HG03460 (cell line): ENCODE measurements around the gene PPP2R5D.
A peak's percentile ranks its signal among the peaks of the same experiment; 100 is the strongest.

Experiments used
- ATAC-seq: cut with Tn5 transposase; IDR thresholded peaks from one replicate; pipeline ENCODE4 v1.9.1; 2021; ENCODE audit not compliant: unreplicated experiment

The PPP2R5D gene

DNA sequence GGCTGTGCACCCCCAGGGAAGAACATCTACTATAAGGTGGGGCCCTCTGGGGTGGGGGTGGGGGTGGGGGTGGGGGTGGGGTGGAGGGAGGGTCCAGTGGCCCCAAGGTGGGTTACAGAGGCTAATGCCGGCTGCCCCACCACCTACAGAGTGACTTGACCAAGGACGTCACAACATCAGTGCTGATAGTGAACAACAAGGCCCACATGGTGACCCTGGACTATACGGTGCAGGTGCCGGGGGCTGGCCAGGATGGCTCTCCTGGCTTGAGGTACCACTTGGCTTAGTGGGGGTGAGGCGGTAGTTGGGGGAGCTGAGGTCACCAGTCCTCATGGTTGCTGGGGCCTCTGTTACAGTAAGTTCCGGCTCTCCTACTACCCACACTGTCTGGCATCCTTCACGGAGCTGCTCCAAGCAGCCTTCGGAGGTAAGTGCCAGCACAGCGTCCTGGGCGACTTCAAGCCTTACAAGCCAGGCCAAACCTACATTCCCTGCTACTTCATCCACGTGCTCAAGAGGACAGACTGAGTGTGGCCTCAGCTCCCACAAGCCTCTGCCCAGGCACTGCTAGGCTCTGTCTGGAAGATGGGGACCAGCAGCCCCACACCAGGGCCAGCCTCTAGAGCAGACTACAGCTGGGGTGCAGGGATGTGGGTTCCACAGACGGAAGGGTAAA, 21.1 kb upstream of the PPP2R5D start:
- no peak for ATAC-seq

- no peak for ATAC-seq
These were observed 20.3 kb upstream of the PPP2R5D start for GRCh38 chr6:42963855-42964605.

- no peak for ATAC-seq
These were observed 17.8 kb upstream of the PPP2R5D start for GRCh38 chr6:42966571-42966970.

GRCh38 chr6:42967228-42967627, 17.1 kb upstream of the PPP2R5D start:
- no peak for ATAC-seq

GRCh38 chr6:42968126-42968701, 16.2 kb upstream of the PPP2R5D start:
- no peak for ATAC-seq

- no peak for ATAC-seq
These were observed 15.6 kb upstream of the PPP2R5D start for GRCh38 chr6:42968783-42969182.

GRCh38 chr6:42969431-42969830, 14.9 kb upstream of the PPP2R5D start:
- ATAC-seq: no peak

DNA sequence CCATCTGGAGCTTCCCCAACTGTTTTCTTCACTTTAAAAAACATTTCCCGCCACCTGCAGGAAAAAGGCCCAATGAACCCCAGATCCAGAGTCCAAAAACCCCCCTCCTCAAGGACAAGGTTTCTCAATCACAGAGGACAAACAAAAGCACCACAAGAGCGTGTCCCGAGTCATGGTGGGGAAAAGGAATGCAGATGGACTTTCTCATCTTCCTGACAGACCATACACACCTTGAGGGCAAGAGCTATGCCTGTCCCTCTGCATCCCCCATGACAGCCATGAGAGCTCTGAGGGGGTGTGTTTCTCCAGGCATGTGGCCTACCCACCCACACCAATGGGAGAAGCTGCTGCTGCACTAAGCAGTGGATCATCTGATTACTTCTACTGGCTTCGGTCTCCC, 14.4 kb upstream of the PPP2R5D start:
- ATAC-seq: no peak

GRCh38 chr6:42970871-42971612, 13.3 kb upstream of the PPP2R5D start:
- no peak for ATAC-seq

GRCh38 chr6:42971746-42972327, 12.5 kb upstream of the PPP2R5D start:
- ATAC-seq: no peak

DNA sequence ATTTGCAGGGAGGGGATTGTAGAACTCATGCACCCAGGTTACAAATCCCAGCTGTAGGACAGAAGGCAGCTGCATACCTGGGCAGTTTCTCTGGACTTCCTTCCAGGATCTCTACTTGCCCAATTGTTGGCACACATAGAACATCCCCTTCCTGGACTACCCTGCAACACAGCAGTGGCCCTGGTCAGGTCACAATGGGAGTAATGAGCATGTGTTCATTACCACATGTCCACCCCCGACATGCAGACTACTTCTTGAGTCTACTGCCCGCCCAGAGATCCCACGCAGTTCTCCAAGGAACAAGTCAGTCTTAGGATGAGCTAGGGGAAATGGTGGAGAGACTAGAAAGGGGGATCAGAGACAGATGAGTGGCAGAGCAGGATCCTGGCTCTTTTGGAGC, 10.4 kb upstream of the PPP2R5D start:
- no peak for ATAC-seq

DNA sequence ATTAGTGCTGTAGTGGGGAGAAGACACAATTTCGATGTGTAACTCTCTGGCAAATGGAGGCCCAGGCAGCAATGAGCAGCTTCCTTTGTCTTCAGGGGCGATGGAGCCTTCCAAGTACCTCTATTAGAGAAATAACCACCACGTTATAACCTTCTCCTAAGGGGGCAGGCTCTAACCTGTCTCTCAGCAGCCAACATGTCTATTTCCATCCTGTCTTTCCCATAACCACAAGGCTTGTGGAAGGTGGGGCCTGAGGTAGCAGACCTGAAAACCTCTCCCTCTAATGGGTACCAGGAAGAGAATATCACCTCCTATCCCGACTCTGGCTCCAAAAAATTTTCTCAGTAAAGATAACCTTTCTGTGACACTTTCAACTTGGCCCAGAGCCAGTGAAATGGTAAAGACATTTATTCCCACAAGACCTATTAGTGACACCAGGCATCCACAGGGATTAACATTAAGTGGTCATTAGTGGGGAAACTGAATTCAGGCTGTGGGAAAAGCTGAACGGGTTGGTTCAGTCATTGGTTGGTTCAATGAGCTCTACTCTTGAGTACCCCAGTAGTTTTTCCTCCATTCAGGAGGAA, 9.4 kb upstream of the PPP2R5D start:
- no peak for ATAC-seq

DNA sequence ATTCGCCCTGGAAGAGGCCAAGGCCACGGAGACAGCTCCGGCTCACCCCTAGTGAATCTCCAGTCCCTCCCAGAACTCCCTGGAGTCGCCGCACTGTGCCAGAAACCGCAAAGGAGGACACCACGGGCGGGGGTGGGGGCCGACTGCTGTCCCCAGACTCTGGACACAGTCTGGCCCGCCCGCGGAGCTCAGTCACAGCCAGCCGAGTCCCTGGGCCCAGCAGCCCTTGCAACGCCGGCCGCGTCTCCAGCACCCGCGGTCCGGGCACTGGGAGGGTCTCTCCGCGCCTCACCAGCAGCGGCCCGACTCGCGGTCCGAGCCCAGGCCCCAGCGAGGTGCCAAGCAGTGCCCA, 5.9 kb upstream of the PPP2R5D start:
- ATAC-seq: no peak

GRCh38 chr6:42978839-42979522, 5.4 kb upstream of the PPP2R5D start, which contains the start of gene PEX6:
Gene PEX6 (minus strand): TSS chr6:42979181. CDS start chr6:42979150, 31 bp downstream.
- peak; percentile 95 for ATAC-seq

- peak; percentile 4 for ATAC-seq
These were observed 4.7 kb upstream of the PPP2R5D start for GRCh38 chr6:42979523-42980177.

DNA sequence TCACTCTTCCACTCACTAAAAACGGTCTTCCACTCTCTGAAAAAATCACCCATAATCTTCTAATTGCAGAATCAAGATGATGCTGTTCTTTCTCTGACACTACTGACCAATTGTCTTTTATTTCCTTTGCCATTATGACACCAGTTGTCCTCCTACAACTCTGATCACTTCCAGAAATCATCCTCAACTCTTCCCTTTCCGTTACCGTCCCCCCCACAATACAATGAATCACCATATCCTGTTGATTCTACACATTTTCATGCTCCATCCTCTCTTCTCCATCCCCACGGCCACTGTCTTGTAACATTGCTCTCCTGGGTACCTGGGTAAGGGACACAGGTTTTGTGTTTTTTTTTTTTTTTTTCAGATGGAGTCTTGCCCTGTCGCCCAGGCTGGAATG, 2.5 kb upstream of the PPP2R5D start:
- ATAC-seq: no peak

- no peak for ATAC-seq
These were observed 630 bp downstream of the PPP2R5D start for GRCh38 chr6:42984924-42985475.

DNA sequence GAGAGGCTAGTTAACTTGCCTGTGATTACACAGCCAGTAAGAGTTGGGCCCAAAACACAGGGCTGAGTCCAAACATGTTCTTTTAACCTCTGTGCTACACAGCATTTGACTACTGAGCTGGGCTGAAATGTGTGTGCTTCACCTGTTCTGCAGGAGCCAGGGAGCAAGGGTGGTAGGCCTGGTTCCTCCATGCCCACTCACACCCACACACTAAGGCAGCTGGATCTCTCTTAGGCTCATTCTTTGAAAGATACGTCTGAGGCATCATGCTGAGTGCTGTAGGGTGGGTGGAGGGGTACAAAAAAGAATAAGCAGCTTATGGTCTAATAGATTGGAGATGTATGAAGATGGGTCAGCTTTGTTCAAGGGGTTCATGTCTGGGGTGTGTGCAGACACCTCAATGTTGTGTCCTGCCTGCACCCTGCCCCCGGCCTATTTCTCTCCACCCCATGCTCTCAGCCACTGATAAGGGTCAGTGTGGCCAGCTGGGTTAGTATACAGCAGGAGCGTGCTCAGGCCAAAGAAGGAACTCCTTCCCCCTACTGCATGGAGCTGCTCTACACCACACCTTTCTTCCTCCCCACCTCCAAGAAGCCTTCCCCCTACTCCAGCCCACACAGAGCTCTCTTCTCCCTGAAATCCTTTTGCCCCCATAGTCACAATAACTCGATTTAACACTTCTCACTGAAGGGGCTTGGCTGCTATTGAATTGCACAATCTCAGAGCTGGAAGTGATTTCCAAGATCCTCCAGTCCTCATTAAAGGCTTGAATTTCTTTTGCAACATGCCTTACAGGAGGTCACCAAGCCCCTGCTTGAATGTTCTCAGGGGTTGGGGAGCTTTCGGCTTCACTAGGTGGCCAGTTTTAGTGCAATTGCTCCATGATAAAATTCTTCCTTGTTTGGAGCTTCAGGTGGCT, 3.4 kb downstream of the PPP2R5D start:
- no peak for ATAC-seq
